OCI-LY7 (cell line): ENCODE results near the gene ACSL3. TPM values are rescaled to one million over a fixed set of nuclear protein-coding genes. Genes with fewer than 3 reads are reported as not detected.

ENCODE experiments used
- BruUV-seq: library from RNA; stranded (reverse); fragments of 400-500 nt; replicated peaks from 2 replicates; lab custom pipeline; 2021; lab: Mats Ljungman, UMichigan
- CTCF ChIA-PET: fragments of 300-600 bp; sonication (Branson Sonifier 250); formaldehyde crosslinking; loops from one replicate; lab custom pipeline; 2022; ENCODE audit warnings: antibody characterized with exemption; ENCODE audit not compliant: unreplicated experiment; lab: Charles Lee
- POLR2A ChIA-PET: fragments of 300-600 bp; sonication (Branson Sonifier 250); formaldehyde crosslinking; loops from one replicate; lab custom pipeline; 2022; ENCODE audit warnings: antibody characterized with exemption; lab: Charles Lee
- DNase-seq: peaks from one replicate; pipeline ENCODE4 v3.0.0-alpha.2; 2015; ENCODE audit warnings: low spot score
- H2AFZ ChIP-seq: fragments of 200-600 bp; sonication (generic), shearing (Covaris generic); 2 replicates; pipeline ENCODE4 v1.6.1; 2014; ENCODE audit warnings: mild to moderate bottlenecking, antibody characterized with exemption, low read length, moderate library complexity
- H3K27ac ChIP-seq: fragments of 200-600 bp; sonication (generic); 2 replicates; pipeline ENCODE4 v1.5.1; 2014; ENCODE audit warnings: mixed run types, low read depth, mild to moderate bottlenecking, moderate library complexity, low read length, inconsistent platforms; ENCODE audit not compliant: poor library complexity, severe bottlenecking
- H3K36me3 ChIP-seq: fragments of 200-600 bp; sonication (generic); 2 replicates; pipeline ENCODE4 v1.6.1; 2014; ENCODE audit warnings: mild to moderate bottlenecking, antibody characterized with exemption, low read length, moderate library complexity, mixed read lengths; ENCODE audit not compliant: insufficient read depth
- H3K4me1 ChIP-seq: fragments of 200-600 bp; sonication (generic); 2 replicates; pipeline ENCODE4 v1.5.1; 2014; ENCODE audit warnings: mild to moderate bottlenecking, low read length; ENCODE audit not compliant: insufficient read depth, poor library complexity, severe bottlenecking
- H3K4me2 ChIP-seq: fragments of 200-600 bp; sonication (generic); 2 replicates; pipeline ENCODE4 v1.6.1; 2014; ENCODE audit warnings: mild to moderate bottlenecking, low read length
- H3K4me3 ChIP-seq: fragments of 200-600 bp; sonication (generic); 2 replicates; pipeline ENCODE4 v1.5.1; 2014; ENCODE audit warnings: mild to moderate bottlenecking, low read depth, low read length; ENCODE audit not compliant: poor library complexity, severe bottlenecking
- H3K79me2 ChIP-seq: fragments of 200-600 bp; sonication (generic); 2 replicates; pipeline ENCODE4 v1.6.1; 2016; ENCODE audit warnings: low read depth, mild to moderate bottlenecking, low read length, moderate library complexity, mixed read lengths; ENCODE audit not compliant: insufficient read depth
- H3K9me2 ChIP-seq: fragments of 200-600 bp; sonication (generic); 2 replicates; pipeline ENCODE4 v1.6.1; 2016; ENCODE audit warnings: mild to moderate bottlenecking, low read length, mixed read lengths; ENCODE audit not compliant: insufficient read depth
- H3K9me3 ChIP-seq: fragments of 200-600 bp; sonication (generic); 2 replicates; pipeline ENCODE4 v1.6.1; 2014; ENCODE audit warnings: mild to moderate bottlenecking, mixed run types, low read length, mixed read lengths
- H4K20me1 ChIP-seq: fragments of 200-600 bp; sonication (generic); 2 replicates; pipeline ENCODE4 v1.6.1; 2014; ENCODE audit warnings: mild to moderate bottlenecking, antibody characterized with exemption, low read length, moderate library complexity, mixed read lengths; ENCODE audit not compliant: insufficient read depth
- EZH2phosphoT487 ChIP-seq: fragments of 200-600 bp; sonication (generic); IDR thresholded peaks from 2 replicates; pipeline ENCODE4 v1.6.1; 2018; ENCODE audit warnings: low read depth, borderline replicate concordance, mild to moderate bottlenecking, mixed run types, antibody characterized with exemption, low read length, moderate library complexity, mixed read lengths
- intact Hi-C: fragments of 100-400 bp; cut with micrococcal nuclease; formaldehyde crosslinking; loops from one replicate; pipeline ENCODE4 v1.10.0; 2022; ENCODE audit not compliant: unreplicated experiment
- total RNA-seq, 2 experiments: library from RNA; depleted of rRNA in 1 of 2; stranded (reverse); fragments of >200 nt in 1 of 2; shearing (Covaris generic) in 1 of 2; gene quantifications; 2 replicates each; pipeline ENCODE4 v1.2.3, GENCODE V29; 2014 to 2022
- TF ChIP-seq, protein P1 (sequence below): fragments of 200-600 bp; sonication (generic); conservative IDR thresholded peaks from 2 replicates; pipeline ENCODE4 v1.5.1; 2014; ENCODE audit warnings: mild to moderate bottlenecking, antibody characterized with exemption, low read length, moderate library complexity, mixed read lengths

ACSL3 gene
- total RNA-seq, 2 experiments from 2014 or later: 62.6 to 83.2 TPM

GRCh38 chr2:222902660-222903059 is 41.8 kb downstream of the ACSL3 start:
- POLR2A ChIA-PET: interaction anchor here (0.7 to 2.1 kb wide), 6 partner anchors 8 to 194 kb away, joined by 3 to 9 read pairs (median 5); no protein-coding TSS in a partner anchor
- BruUV-seq: no TSS peak

GRCh38 chr2:222903234-222904220 is 42.7 kb downstream of the ACSL3 start:
- Histone ChIP-seq H2AFZ (no peak overlapping the region), H3K9me2 (no peaks in the 10 kb centered on the region), H3K36me3 (peaks cover 25% of the 10 kb centered on the region), H3K79me2 (peaks cover 22% of the 10 kb centered on the region; the same call in 1 of the 2 replicates), H3K4me1 (peaks cover 6% of the 10 kb centered on the region), H3K9me3 (no peaks in the 10 kb centered on the region), H3K27ac (no peak overlapping the region), H4K20me1 (no peaks in the 10 kb centered on the region), H3K4me2 (no peak overlapping the region), H3K4me3 (no peak overlapping the region)
- BruUV-seq: no TSS peak
- intact Hi-C loops: loop anchor here (1.0 to 2.0 kb wide), 4 partner anchors 43 to 213 kb away; partner anchors contain the start of gene ACSL3
- TF ChIP-seq, protein P1, sequence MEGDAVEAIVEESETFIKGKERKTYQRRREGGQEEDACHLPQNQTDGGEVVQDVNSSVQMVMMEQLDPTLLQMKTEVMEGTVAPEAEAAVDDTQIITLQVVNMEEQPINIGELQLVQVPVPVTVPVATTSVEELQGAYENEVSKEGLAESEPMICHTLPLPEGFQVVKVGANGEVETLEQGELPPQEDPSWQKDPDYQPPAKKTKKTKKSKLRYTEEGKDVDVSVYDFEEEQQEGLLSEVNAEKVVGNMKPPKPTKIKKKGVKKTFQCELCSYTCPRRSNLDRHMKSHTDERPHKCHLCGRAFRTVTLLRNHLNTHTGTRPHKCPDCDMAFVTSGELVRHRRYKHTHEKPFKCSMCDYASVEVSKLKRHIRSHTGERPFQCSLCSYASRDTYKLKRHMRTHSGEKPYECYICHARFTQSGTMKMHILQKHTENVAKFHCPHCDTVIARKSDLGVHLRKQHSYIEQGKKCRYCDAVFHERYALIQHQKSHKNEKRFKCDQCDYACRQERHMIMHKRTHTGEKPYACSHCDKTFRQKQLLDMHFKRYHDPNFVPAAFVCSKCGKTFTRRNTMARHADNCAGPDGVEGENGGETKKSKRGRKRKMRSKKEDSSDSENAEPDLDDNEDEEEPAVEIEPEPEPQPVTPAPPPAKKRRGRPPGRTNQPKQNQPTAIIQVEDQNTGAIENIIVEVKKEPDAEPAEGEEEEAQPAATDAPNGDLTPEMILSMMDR: peak; percentile 90
- no peak for TF ChIP-seq EZH2phosphoT487
- ChIA-PET POLR2A (interaction anchor here (1.3 to 2.1 kb wide), 4 partner anchors 9 to 42 kb away, joined by 4 to 9 read pairs (median 6); no protein-coding TSS in a partner anchor), CTCF (interaction anchor here (0.6 kb wide), 1 partner anchor 9 kb away, joined by 3 read pairs; no protein-coding TSS in a partner anchor)
- DNase-seq: peak; percentile 67

More at GRCh38 chr2:222902660-222903059, 41.8 kb downstream of the ACSL3 start:
- no peak overlapping the region for H3K27ac ChIP-seq
- H3K4me1 ChIP-seq: peaks cover 4% of the 10 kb centered on the region
- H3K9me2 ChIP-seq: no peaks in the 10 kb centered on the region
- no peak for TF ChIP-seq EZH2phosphoT487
- TF ChIP-seq, protein P1: no peak
- H2AFZ ChIP-seq: no peak overlapping the region
- H3K36me3 ChIP-seq: peaks cover 18% of the 10 kb centered on the region
- intact Hi-C loops: loop anchor here (1.0 to 2.0 kb wide), 4 partner anchors 42 to 212 kb away; partner anchors contain the start of gene ACSL3
- H3K9me3 ChIP-seq: no peaks in the 10 kb centered on the region
- H3K79me2 ChIP-seq: peaks cover 18% of the 10 kb centered on the region; the same call in 1 of the 2 replicates
- no peak overlapping the region for H3K4me3 ChIP-seq
- H3K4me2 ChIP-seq: no peak overlapping the region
- no peak for DNase-seq
- CTCF ChIA-PET: no interaction called here
- H4K20me1 ChIP-seq: 0 out of 2 replicates have a peak, but pooled peaks cover 6% of the 10 kb centered on the region
